ENCODE data around the gene PRKCZ.

Gene PRKCZ

GRCh38 chr1:2208309-2209239, 158.4 kb downstream of the PRKCZ start:
- no peak for ATAC-seq
- no peak overlapping the region for H3K27ac Mint-ChIP-seq
- no peaks in the 10 kb centered on the region for H3K27me3 Mint-ChIP-seq
- no peaks in the 10 kb centered on the region for H3K9me3 Mint-ChIP-seq
- no peaks in the 10 kb centered on the region for H3K36me3 Mint-ChIP-seq
- peaks cover 7% of the 10 kb centered on the region for H3K4me1 Mint-ChIP-seq
- H3K4me3 Mint-ChIP-seq = no peak overlapping the region

GRCh38 chr1:2209400-2210083, 159.3 kb downstream of the PRKCZ start:
- no peak for ATAC-seq
- no peaks in the 10 kb centered on the region for H3K36me3 Mint-ChIP-seq
- H3K27me3 Mint-ChIP-seq = no peaks in the 10 kb centered on the region
- H3K4me3 Mint-ChIP-seq = no peak overlapping the region
- H3K9me3 Mint-ChIP-seq = no peaks in the 10 kb centered on the region
- H3K4me1 Mint-ChIP-seq = peaks cover under 1% of the 10 kb centered on the region
- no peak overlapping the region for H3K27ac Mint-ChIP-seq

DNA sequence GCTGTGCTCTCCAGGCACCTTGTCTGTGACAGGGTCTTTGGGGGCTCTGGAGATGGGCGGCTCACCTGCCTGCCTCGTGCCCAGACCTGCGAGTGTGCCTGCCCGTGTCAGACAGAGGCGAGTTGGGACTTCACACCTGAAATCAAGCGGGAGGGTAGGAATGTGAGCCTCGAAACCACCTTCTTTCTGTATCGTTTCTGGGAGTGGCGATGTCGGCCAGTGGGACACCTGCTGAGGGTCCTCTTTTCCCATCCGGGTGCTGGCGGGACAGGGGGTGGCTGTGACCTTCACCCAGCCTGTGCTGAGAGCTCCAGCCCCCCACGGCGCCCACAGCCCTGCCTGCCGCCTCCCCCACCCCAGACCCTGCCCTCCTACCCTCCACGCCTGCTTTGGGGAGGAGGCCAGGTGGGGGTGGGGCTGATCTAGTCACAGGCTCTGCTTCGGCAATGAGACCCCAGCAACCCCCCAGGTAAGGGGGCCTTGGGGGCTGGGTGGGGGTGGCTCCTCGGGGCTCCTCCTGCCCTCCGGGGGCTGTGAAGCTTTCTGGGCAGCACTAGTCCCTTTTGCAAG, 160.0 kb downstream of the PRKCZ start:
- H3K36me3 Mint-ChIP-seq = no peaks in the 10 kb centered on the region
- no peak for ATAC-seq

GRCh38 chr1:2210786-2211185, 160.6 kb downstream of the PRKCZ start:
- ATAC-seq = no peak
- H3K4me3 Mint-ChIP-seq = no peak overlapping the region
- H3K27me3 Mint-ChIP-seq = no peaks in the 10 kb centered on the region
- H3K27ac Mint-ChIP-seq = no peak overlapping the region
- no peaks in the 10 kb centered on the region for H3K36me3 Mint-ChIP-seq
- no peaks in the 10 kb centered on the region for H3K4me1 Mint-ChIP-seq
- H3K9me3 Mint-ChIP-seq = no peaks in the 10 kb centered on the region

More for the DNA sequence above, 160.0 kb downstream of the PRKCZ start:
- no peak overlapping the region for H3K4me3 Mint-ChIP-seq
- H3K27ac Mint-ChIP-seq = no peak overlapping the region
- no peaks in the 10 kb centered on the region for H3K9me3 Mint-ChIP-seq
- no peaks in the 10 kb centered on the region for H3K4me1 Mint-ChIP-seq
- no peaks in the 10 kb centered on the region for H3K27me3 Mint-ChIP-seq

- H3K4me3 Mint-ChIP-seq = no peak overlapping the region
- H3K9me3 Mint-ChIP-seq = no peaks in the 10 kb centered on the region
- no peaks in the 10 kb centered on the region for H3K27me3 Mint-ChIP-seq
- H3K27ac Mint-ChIP-seq = no peak overlapping the region
- ATAC-seq = no peak
- H3K4me1 Mint-ChIP-seq = no peaks in the 10 kb centered on the region
- no peaks in the 10 kb centered on the region for H3K36me3 Mint-ChIP-seq
These were observed 162.0 kb downstream of the PRKCZ start for GRCh38 chr1:2212274-2212531.

DNA sequence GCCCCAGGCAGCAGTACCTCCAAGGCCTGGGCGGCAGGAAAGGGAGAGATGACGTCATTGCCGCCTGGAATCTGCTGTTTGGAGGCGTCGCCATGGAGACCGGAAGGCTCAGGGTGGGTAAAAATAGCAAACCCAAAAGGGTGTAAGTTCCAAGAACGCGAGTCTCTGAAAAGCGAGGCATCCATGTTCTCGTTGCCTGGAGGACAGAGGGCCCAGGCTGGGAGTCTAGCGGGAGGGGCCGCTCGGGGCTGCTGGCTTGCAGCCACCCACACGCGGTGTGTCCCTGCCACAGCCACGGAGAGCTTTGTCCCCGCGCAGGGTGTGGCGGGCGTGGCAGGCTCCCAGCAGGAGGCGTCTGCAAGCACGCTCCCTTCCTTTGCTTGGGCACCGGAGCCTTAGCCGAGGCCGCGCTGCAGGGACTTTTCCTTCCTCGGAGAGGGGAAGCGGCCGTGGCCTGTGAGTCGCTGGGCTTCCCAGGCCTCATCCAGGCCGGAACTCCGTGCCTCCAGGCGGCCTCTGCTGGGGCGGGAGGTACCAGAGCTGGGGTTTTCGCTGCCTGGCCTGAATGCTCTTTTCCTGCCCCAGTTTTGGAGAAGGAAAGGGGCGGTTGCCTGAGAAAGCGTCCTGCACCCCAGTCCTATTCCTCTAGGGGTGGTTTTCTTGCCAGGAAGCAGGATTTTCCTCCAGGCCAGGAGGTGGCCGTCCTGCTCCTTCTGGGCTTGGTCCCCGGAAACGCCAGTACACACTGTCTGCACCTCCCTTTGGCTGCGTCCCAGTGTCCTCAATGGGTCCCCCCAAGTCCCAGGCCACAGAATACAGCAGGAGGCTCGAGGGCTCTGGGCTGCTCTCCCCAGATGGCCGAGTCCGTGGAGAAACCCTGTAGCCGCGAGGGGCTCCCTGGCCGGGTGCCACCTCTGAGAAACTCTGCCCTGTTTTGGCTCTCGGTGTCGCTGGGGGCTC, 162.6 kb downstream of the PRKCZ start:
- no peaks in the 10 kb centered on the region for H3K36me3 Mint-ChIP-seq
- peak; percentile 10 for ATAC-seq
- H3K27me3 Mint-ChIP-seq = no peaks in the 10 kb centered on the region
- no peaks in the 10 kb centered on the region for H3K9me3 Mint-ChIP-seq
- no peak overlapping the region for H3K4me3 Mint-ChIP-seq
- H3K4me1 Mint-ChIP-seq = no peaks in the 10 kb centered on the region
- no peak overlapping the region for H3K27ac Mint-ChIP-seq

GRCh38 chr1:2213576-2214505, 163.6 kb downstream of the PRKCZ start:
- Mint-ChIP-seq H3K27me3 (no peaks in the 10 kb centered on the region), H3K36me3 (no peaks in the 10 kb centered on the region), H3K27ac (no peak overlapping the region), H3K4me1 (no peaks in the 10 kb centered on the region), H3K4me3 (no peak overlapping the region), H3K9me3 (peaks cover 3% of the 10 kb centered on the region)
- ATAC-seq = no peak

DNA sequence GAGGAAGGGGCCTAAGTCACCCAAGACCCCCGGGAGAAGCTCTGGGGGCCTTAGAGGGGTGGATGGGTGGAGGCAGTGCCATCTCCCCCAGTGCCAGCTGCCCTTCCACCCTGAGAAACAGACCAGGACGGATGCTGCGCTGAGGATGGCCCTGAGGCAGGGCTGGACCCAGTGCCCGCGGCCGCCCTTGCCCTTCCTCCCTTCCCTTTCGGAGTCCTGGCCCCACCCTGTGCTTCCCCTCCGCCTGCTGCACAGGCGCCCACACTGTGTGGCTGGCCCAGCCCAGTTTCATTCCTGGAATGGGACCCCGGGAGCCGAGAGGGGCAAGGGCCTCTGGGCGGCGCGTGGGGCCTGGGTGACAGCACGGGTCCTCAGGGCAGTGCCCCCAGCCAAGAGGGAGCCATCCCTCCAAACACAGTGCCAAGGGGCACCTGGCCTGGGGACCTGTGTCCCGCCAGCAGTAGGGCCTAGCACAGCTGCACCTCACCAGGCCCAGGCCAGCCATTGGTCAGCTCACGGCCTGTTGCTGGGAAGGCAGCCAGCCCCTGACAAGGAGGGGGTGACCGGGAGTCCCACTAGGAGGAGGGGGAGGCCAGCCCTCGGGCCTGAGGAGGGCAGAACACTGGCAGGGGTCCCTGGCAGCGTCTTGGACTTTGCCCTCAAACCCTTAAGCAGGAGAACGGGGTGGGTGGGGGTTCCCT, 164.5 kb downstream of the PRKCZ start:
- Mint-ChIP-seq H3K9me3 (peaks cover 7% of the 10 kb centered on the region), H3K4me3 (no peak overlapping the region), H3K27ac (no peak overlapping the region), H3K27me3 (no peaks in the 10 kb centered on the region), H3K4me1 (no peaks in the 10 kb centered on the region), H3K36me3 (no peaks in the 10 kb centered on the region)
- no peak for ATAC-seq

- H3K36me3 Mint-ChIP-seq = no peaks in the 10 kb centered on the region
- ATAC-seq = no peak
- no peaks in the 10 kb centered on the region for H3K27me3 Mint-ChIP-seq
- peaks cover 7% of the 10 kb centered on the region for H3K9me3 Mint-ChIP-seq
- H3K27ac Mint-ChIP-seq = no peak overlapping the region
- H3K4me1 Mint-ChIP-seq = no peaks in the 10 kb centered on the region
- H3K4me3 Mint-ChIP-seq = no peak overlapping the region
These were observed 165.1 kb downstream of the PRKCZ start for GRCh38 chr1:2215329-2215728.

- Mint-ChIP-seq H3K4me1 (no peaks in the 10 kb centered on the region), H3K27me3 (no peaks in the 10 kb centered on the region)
- no peak for ATAC-seq
These were observed 165.9 kb downstream of the PRKCZ start for GRCh38 chr1:2215909-2216766.

GRCh38 chr1:2216767-2217058, 166.5 kb downstream of the PRKCZ start:
- Mint-ChIP-seq H3K36me3 (no peaks in the 10 kb centered on the region), H3K27me3 (no peaks in the 10 kb centered on the region), H3K4me3 (no peak overlapping the region)

More at GRCh38 chr1:2215909-2216766, 165.9 kb downstream of the PRKCZ start:
- no peak overlapping the region for H3K4me3 Mint-ChIP-seq
- no peak overlapping the region for H3K27ac Mint-ChIP-seq
- H3K36me3 Mint-ChIP-seq = no peaks in the 10 kb centered on the region
- H3K9me3 Mint-ChIP-seq = peaks cover 7% of the 10 kb centered on the region

DNA sequence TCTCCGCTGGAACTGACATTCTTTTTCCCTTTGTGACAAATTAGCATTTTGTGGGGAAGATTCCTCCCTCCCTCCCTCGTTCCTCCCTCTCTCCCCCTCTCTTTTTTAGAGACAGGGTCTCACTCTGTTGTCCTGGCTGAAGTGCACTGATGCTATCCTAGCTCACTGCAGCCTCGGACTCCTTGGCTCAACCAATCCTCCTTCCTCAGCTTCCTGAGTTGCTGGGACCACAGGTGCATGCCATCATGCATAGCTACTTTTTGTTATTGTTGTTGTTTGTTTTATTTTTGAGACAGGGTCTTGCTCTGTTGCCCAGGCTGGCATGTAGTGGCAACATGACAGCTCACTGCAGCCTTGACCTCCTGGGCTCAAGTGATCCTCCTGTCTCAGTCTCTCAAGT, 171.1 kb downstream of the PRKCZ start:
- Mint-ChIP-seq H3K27me3 (no peaks in the 10 kb centered on the region), H3K9me3 (peaks cover 7% of the 10 kb centered on the region), H3K4me3 (no peak overlapping the region), H3K36me3 (no peaks in the 10 kb centered on the region), H3K27ac (no peak overlapping the region), H3K4me1 (peaks cover 6% of the 10 kb centered on the region)
- no peak for ATAC-seq

More at GRCh38 chr1:2216767-2217058, 166.5 kb downstream of the PRKCZ start:
- no peak overlapping the region for H3K27ac Mint-ChIP-seq
- no peaks in the 10 kb centered on the region for H3K4me1 Mint-ChIP-seq
- no peak for ATAC-seq
- peaks cover 7% of the 10 kb centered on the region for H3K9me3 Mint-ChIP-seq

DNA sequence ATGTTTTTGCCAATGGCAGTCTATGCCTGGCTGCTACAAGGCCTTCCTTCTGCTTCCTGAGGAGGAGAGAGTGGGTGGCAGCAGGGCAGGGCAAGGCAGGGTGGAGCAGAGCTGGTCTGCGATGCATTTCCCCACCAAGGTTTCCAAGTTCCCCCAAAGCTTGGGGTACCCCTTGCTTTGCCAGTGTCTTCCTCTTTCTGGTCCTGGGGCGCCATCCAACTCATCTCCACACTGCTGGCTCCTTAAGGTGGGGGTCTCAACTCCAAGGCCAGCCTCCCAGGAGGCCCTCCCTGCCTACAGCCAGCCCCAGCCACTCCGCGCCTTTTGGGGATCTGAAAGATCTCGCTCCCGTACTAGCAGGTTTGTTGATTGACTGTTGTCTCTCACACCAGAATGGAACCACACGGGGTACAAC, 174.0 kb downstream of the PRKCZ start:
- peaks cover 8% of the 10 kb centered on the region for H3K4me1 Mint-ChIP-seq
- H3K9me3 Mint-ChIP-seq = peaks cover under 1% of the 10 kb centered on the region
- no peak overlapping the region for H3K27ac Mint-ChIP-seq
- H3K27me3 Mint-ChIP-seq = no peaks in the 10 kb centered on the region
- ATAC-seq = no peak
- no peaks in the 10 kb centered on the region for H3K36me3 Mint-ChIP-seq
- H3K4me3 Mint-ChIP-seq = no peak overlapping the region
